ENCODE results near the gene HSBP1L1. TPM values are rescaled to one million over a fixed set of nuclear protein-coding genes. Genes with fewer than 3 reads are reported as not detected.

The HSBP1L1 gene
- total and polyA plus RNA-seq, 2 of the 13 experiments (the other 11 are each of a cell fraction or from before 2014, with no cell fraction given), result 22.6 to 45.1 TPM

DNA sequence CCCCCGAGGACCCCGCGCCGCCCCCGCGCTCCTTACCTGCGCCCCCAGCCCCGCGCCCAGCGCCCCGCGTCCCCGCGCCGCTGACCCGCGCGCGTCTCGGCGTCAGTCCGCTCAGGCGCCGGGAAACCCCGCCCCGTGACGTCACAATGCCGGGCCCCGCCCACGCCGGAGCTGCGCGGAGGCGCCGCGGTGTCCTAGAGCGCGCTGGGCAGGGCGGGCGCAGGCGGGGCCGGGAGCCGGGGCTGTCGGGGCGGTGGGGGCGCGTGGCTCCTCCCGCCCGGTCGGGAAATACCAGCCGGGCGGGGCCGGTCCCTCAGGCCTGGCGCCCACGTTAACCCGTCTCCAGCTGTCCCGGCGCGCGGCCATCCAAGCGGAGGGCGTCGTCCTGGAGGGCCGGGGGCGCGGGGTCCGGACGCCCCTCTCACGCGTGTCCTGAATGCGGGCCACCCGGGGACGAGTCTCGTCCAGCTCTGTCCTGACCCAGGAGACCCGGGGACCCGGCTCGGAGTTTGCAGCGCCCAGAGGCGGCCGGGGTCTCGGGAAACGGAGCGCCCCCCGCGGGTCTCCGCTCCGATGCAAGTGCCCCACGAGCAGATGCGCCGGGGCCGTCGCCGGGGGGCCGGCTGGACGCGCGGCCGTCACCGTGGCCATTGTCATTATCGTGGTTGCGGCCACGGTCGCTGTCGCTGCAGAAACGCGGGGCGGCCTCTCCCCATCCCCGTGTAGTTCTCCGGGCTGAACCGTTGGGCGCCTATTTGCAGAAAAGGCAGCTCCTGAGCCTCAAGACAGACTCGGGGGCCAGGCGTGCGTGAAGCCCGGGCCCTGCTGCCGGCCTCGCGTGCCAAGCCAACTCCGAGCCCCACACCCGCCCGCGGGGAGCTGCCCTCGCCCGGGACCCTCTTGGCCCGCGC lies 12.6 kb upstream of the HSBP1L1 start, which contains the start of gene SLC66A2 (continued):
- no peak for TF ChIP-seq TIGD3 (CRISPR knock-in tag; IDR thresholded peaks at IDR 0.05; ENCODE audit: borderline replicate concordance)
- TF ChIP-seq ADNP (CRISPR knock-in tag; IDR thresholded peaks at IDR 0.05), result no peak
- TF ChIP-seq MBD4 (IDR thresholded peaks at IDR 0.05; ENCODE audit: borderline replicate concordance, low read length), result no peak
- TF ChIP-seq JARID2 (CRISPR knock-in tag; IDR thresholded peaks at IDR 0.05; ENCODE audit: insufficient replicate concordance), result no peak
- peak; percentile 37; the same call in 1 of the 2 replicates for TF ChIP-seq IRX3 (CRISPR knock-in tag; IDR thresholded peaks at IDR 0.05; ENCODE audit: borderline replicate concordance, low read depth)
- no peak for TF ChIP-seq ZNF329 (CRISPR knock-in tag; IDR thresholded peaks at IDR 0.05; ENCODE audit: low read depth)
- no peak for TF ChIP-seq ZNF576 (CRISPR knock-in tag; IDR thresholded peaks at IDR 0.05)
- 0 out of 2 replicates have a peak, but pooled peaks have one; percentile 62 for TF ChIP-seq HBP1 (CRISPR knock-in tag; IDR thresholded peaks at IDR 0.05; ENCODE audit: low read depth)
- no peak for TF ChIP-seq MAFG (CRISPR knock-in tag; IDR thresholded peaks at IDR 0.05)
- TF ChIP-seq POGK (CRISPR knock-in tag; conservative IDR thresholded peaks at IDR 0.05), result peak; percentile 72
- TF ChIP-seq SAP130 (CRISPR knock-in tag; IDR thresholded peaks at IDR 0.05; ENCODE audit: low read depth), result peak; percentile 77
- TF ChIP-seq HMG20B (CRISPR knock-in tag; conservative IDR thresholded peaks at IDR 0.05), result no peak
- TF ChIP-seq POLR2G (IDR thresholded peaks at IDR 0.05; ENCODE audit: low read depth, low read length), result peak; percentile 63; the same call in 1 of the 2 replicates
- TF ChIP-seq GFI1 (CRISPR knock-in tag; IDR thresholded peaks at IDR 0.05; ENCODE audit: borderline replicate concordance), result no peak
- TF ChIP-seq MAF1 (CRISPR knock-in tag; IDR thresholded peaks at IDR 0.05; ENCODE audit: borderline replicate concordance), result 0 out of 2 replicates have a peak, but pooled peaks have one; percentile 12
- TF ChIP-seq RXRA (CRISPR knock-in tag; IDR thresholded peaks at IDR 0.05), result no peak
- no peak for TF ChIP-seq SMARCC2 (IDR thresholded peaks at IDR 0.05)
- TF ChIP-seq, protein P1, sequence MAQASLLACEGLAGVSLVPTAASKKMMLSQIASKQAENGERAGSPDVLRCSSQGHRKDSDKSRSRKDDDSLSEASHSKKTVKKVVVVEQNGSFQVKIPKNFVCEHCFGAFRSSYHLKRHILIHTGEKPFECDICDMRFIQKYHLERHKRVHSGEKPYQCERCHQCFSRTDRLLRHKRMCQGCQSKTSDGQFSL (CRISPR knock-in tag; IDR thresholded peaks at IDR 0.05), result 0 out of 2 replicates have a peak, but pooled peaks have one; percentile 16
- no peak for TF ChIP-seq ZNF749 (CRISPR knock-in tag; IDR thresholded peaks at IDR 0.05; ENCODE audit: borderline replicate concordance)
- TF ChIP-seq RFX5 (IDR thresholded peaks at IDR 0.05; ENCODE audit: low read depth, low read length), result peak; percentile 65
- TF ChIP-seq BHLHE40 (IDR thresholded peaks at IDR 0.05; ENCODE audit: low read length), result 0 out of 2 replicates have a peak, but pooled peaks have one; percentile 9
- TF ChIP-seq DNMT1 (CRISPR knock-in tag; IDR thresholded peaks at IDR 0.05), result no peak
- TF ChIP-seq BRD4 (CRISPR knock-in tag; IDR thresholded peaks at IDR 0.05), result no peak

Data from HepG2 (cell line).